H1 (cell line): ENCODE results near the gene DENND1A. TPM values are rescaled to one million over a fixed set of nuclear protein-coding genes. Genes with fewer than 3 reads are reported as not detected.

Experiments
- CTCF ChIA-PET: fragments of 300-600 bp; sonication (Branson Sonifier 250); formaldehyde crosslinking; loops from one replicate; lab custom pipeline; 2021; ENCODE audit not compliant: partially characterized antibody; lab: Charles Lee
- POLR2A ChIA-PET: fragments of 300-600 bp; sonication (Branson Sonifier 250); formaldehyde crosslinking; loops from one replicate; lab custom pipeline; 2021; ENCODE audit warnings: inconsistent platforms; ENCODE audit not compliant: partially characterized antibody; lab: Charles Lee
- DNase-seq, 2 experiments: peaks; one replicate each; pipeline versions ENCODE4 v3.0.0 to v3.0.0-alpha.2; 2010 to 2022; ENCODE audit warnings: low spot score in 2 of 2, low read depth in 1 of 2, mixed read lengths in 1 of 2
- FAIRE-seq: peaks from 2 replicates; lab custom pipeline; 2011; peaks lifted over from hg19 to GRCh38; lab: Jason Lieb, UNC
- H2AFZ ChIP-seq: 2 replicates; pipeline ENCODE4 v1.8.1; 2012; ENCODE audit warnings: low read length, inconsistent platforms
- H2AK5ac ChIP-seq: 2 replicates; pipeline ENCODE4 v1.6.1; 2013; ENCODE audit warnings: low read depth, low read length
- H2BK120ac ChIP-seq: replicated peaks from 2 replicates; pipeline ENCODE3; 2013; ENCODE audit warnings: low read depth, low read length, inconsistent platforms
- H2BK12ac ChIP-seq: 2 replicates; pipeline ENCODE4 v1.6.1; 2013; ENCODE audit warnings: low read depth, low read length
- H2BK15ac ChIP-seq: 2 replicates; pipeline ENCODE4 v1.6.1; 2013; ENCODE audit warnings: low read length
- H2BK20ac ChIP-seq: 2 replicates; pipeline ENCODE4 v1.6.1; 2013; ENCODE audit warnings: low read length
- H2BK5ac ChIP-seq: 2 replicates; pipeline ENCODE4 v1.6.1; 2013; ENCODE audit warnings: low read depth, low read length
- H3K14ac ChIP-seq: 2 replicates; pipeline ENCODE4 v1.6.1; 2013; ENCODE audit warnings: inconsistent platforms; ENCODE audit not compliant: insufficient read length
- H3K18ac ChIP-seq: 2 replicates; pipeline ENCODE4 v1.6.1; 2013; ENCODE audit warnings: low read length; ENCODE audit errors: extremely low read depth
- H3K23ac ChIP-seq: 2 replicates; pipeline ENCODE4 v1.6.1; 2013; ENCODE audit warnings: inconsistent platforms; ENCODE audit not compliant: insufficient read length
- H3K23me2 ChIP-seq: 2 replicates; pipeline ENCODE4 v1.6.1; 2013; ENCODE audit warnings: low read depth, low read length
- H3K27ac ChIP-seq: 2 replicates; pipeline ENCODE4 v1.6.1; 2011; ENCODE audit warnings: low read depth, low read length, inconsistent platforms
- H3K27me3 ChIP-seq, 4 experiments: replicated peaks in 1 of 4; 1 replicate in 1 of 4; 2 replicates in 3 of 4; pipeline versions ENCODE4 v1.6.1 to v1.8.1; 2011 to 2013; ENCODE audit warnings: low read length in 3 of 4, mild to moderate bottlenecking in 3 of 4, inconsistent platforms in 2 of 4, mixed read lengths in 2 of 4, moderate library complexity in 1 of 4; ENCODE audit not compliant: control insufficient read depth in 3 of 4, insufficient read depth in 3 of 4; ENCODE audit errors: extremely low read depth in 1 of 4
- H3K36me3 ChIP-seq, 4 experiments: 2 replicates each; pipeline versions ENCODE4 v1.6.1 to v1.8.1; 2011 to 2013; ENCODE audit warnings: mild to moderate bottlenecking in 4 of 4, low read length in 3 of 4, moderate library complexity in 2 of 4, control low read depth in 1 of 4, inconsistent platforms in 1 of 4; ENCODE audit not compliant: insufficient read depth in 4 of 4, control insufficient read depth in 2 of 4
- H3K4ac ChIP-seq: replicated peaks from 2 replicates; pipeline ENCODE3; 2013; ENCODE audit warnings: low read length, low read depth, mixed read lengths, inconsistent platforms; ENCODE audit not compliant: insufficient read length
- H3K4me1 ChIP-seq, 4 experiments: replicated peaks in 1 of 4; 1 replicate in 1 of 4; 2 replicates in 3 of 4; pipeline versions ENCODE4 v1.6.1 to v1.8.1; 2011 to 2013; ENCODE audit warnings: low read length in 3 of 4, inconsistent platforms in 2 of 4, mixed read lengths in 1 of 4; ENCODE audit not compliant: insufficient read depth in 4 of 4, control insufficient read depth in 3 of 4
- H3K4me2 ChIP-seq, 2 experiments: 2 replicates each; pipeline versions ENCODE4 v1.6.1 to v1.8.1; 2011 to 2013; ENCODE audit warnings: low read depth in 2 of 2, low read length in 2 of 2, control low read depth in 1 of 2, inconsistent platforms in 1 of 2, mild to moderate bottlenecking in 1 of 2; ENCODE audit not compliant: insufficient read depth in 1 of 2
- H3K4me3 ChIP-seq, 4 experiments: fragments of 200-600, 300-600 bp in 1 of 4; sonication (generic), shearing (Covaris generic), sonication (Bioruptor Twin) in 1 of 4; 2 replicates each; pipeline versions ENCODE4 v1.5.1 to v1.8.1; 2011 to 2016; ENCODE audit warnings: low read length in 4 of 4, low read depth in 3 of 4, control low read depth in 2 of 4, inconsistent platforms in 2 of 4, mild to moderate bottlenecking in 2 of 4, mixed read lengths in 1 of 4, moderate library complexity in 1 of 4; ENCODE audit not compliant: insufficient read depth in 2 of 4; ENCODE audit errors: extremely low read depth in 1 of 4
- H3K56ac ChIP-seq: replicated peaks from 2 replicates; pipeline ENCODE3; 2013; ENCODE audit warnings: low read depth, mild to moderate bottlenecking, mixed read lengths, low read length, inconsistent platforms; ENCODE audit not compliant: insufficient read length
- H3K79me1 ChIP-seq: 2 replicates; pipeline ENCODE4 v1.6.1; 2013; ENCODE audit warnings: low read depth, low read length, control low read depth
- H3K79me2 ChIP-seq, 2 experiments: 2 replicates each; pipeline versions ENCODE4 v1.6.1 to v1.8.1; 2012 to 2013; ENCODE audit warnings: low read length in 2 of 2, mild to moderate bottlenecking in 2 of 2, inconsistent platforms in 1 of 2; ENCODE audit not compliant: insufficient read depth in 2 of 2, control insufficient read depth in 1 of 2
- H3K9ac ChIP-seq, 4 experiments: replicated peaks in 1 of 4; 1 replicate in 1 of 4; 2 replicates in 3 of 4; pipeline versions ENCODE4 v1.6.1 to v1.8.1; 2011 to 2013; ENCODE audit warnings: low read depth in 3 of 4, low read length in 3 of 4, control low read depth in 2 of 4, mild to moderate bottlenecking in 2 of 4, moderate library complexity in 2 of 4, inconsistent platforms in 1 of 4; ENCODE audit errors: extremely low read depth in 1 of 4
- H3K9me3 ChIP-seq, 2 experiments: 2 replicates each; pipeline versions ENCODE4 v1.6.1 to v1.8.1; 2012 to 2013; ENCODE audit warnings: mild to moderate bottlenecking in 2 of 2, moderate library complexity in 2 of 2, control low read depth in 1 of 2, inconsistent platforms in 1 of 2, low read depth in 1 of 2, low read length in 1 of 2, mixed read lengths in 1 of 2; ENCODE audit not compliant: insufficient read depth in 2 of 2
- H4K20me1 ChIP-seq, 2 experiments: replicated peaks in 1 of 2; 2 replicates each; pipeline versions ENCODE3 to v1.8.1; 2011 to 2013; ENCODE audit warnings: inconsistent platforms in 2 of 2, low read length in 2 of 2, mild to moderate bottlenecking in 1 of 2; ENCODE audit not compliant: insufficient read depth in 2 of 2, control insufficient read depth in 1 of 2
- H4K5ac ChIP-seq: 2 replicates; pipeline ENCODE4 v1.6.1; 2013; ENCODE audit warnings: low read length, low read depth, mixed read lengths, inconsistent platforms; ENCODE audit not compliant: insufficient read length
- H4K8ac ChIP-seq: 2 replicates; pipeline ENCODE4 v1.8.0; 2013; ENCODE audit warnings: mild to moderate bottlenecking, moderate library complexity, low read length, inconsistent platforms; ENCODE audit not compliant: insufficient read depth; ENCODE audit errors: extremely low read depth
- H4K91ac ChIP-seq: replicated peaks from 2 replicates; pipeline ENCODE3; 2013; ENCODE audit warnings: low read length, mixed read lengths, inconsistent platforms; ENCODE audit not compliant: insufficient read length
- SRF ChIP-seq: IDR thresholded peaks from 2 replicates; pipeline ENCODE4 v1.6.1; 2011; ENCODE audit warnings: mild to moderate bottlenecking, low read depth, low read length, moderate library complexity
- WGBS, 2 experiments: shearing (Covaris generic) in 1 of 2; methylation state at CpG; one replicate each; pipeline versions ENCODE4 v1.1.6 to v1.1.7; 2013 to 2015; ENCODE audit warnings: low lambda C conversion rate in 2 of 2, mixed read lengths in 2 of 2, inconsistent platforms in 1 of 2, low coverage in 1 of 2, missing lambda C conversion rate in 1 of 2; ENCODE audit not compliant: insufficient replicate concordance in 2 of 2, insufficient coverage in 1 of 2, insufficient read length in 1 of 2; ENCODE audit errors: extremely low coverage in 1 of 2, missing lambda C conversion rate in 1 of 2; 5-methylcytosine and 5-hydroxymethylcytosine counted together
- polyA plus RNA-seq, 7 experiments: library from polyadenylated mRNA; depleted of rRNA in 3 of 7; stranded (reverse) in 5 of 7; unstranded in 2 of 7; fragments of >200 nt in 5 of 7; fragments of 200-250 nt in 2 of 7; gene quantifications; 1 replicate in 5 of 7; 2 replicates in 1 of 7; 4 replicates in 1 of 7; pipeline versions ENCODE4 v1.2.1 to v1.2.3, GENCODE V29; 2011 to 2013; ENCODE audit warnings: missing spikeins in 2 of 7, mixed read lengths in 2 of 7
- total RNA-seq: library from RNA; stranded (reverse); fragmentation: NEBNext Ultra II Directional; extraction: Animal tissue kit (Norgen Biotek cat#: 25700); gene quantifications from 2 replicates; pipeline ENCODE4 v1.2.1, GENCODE V29; 2021

Gene DENND1A
- total and polyA plus RNA-seq, 2 of the 8 experiments (the other 6 are each of a cell fraction or from before 2014, with no cell fraction given): 24.1 to 26.4 TPM

- no peak for TF ChIP-seq SRF
- no peak overlapping the region for H3K9ac ChIP-seq
Measured at GRCh38 chr9:123525424-123525823, 404.5 kb downstream of the DENND1A start.

More at GRCh38 chr9:123525424-123525823, 404.5 kb downstream of the DENND1A start:
- Histone ChIP-seq H3K23ac (no peak overlapping the region), H3K9me3 (peaks cover 0 to 3% of the 10 kb centered on the region in 2 experiments; a peak in 1 of 4 replicates), H3K18ac (no peak overlapping the region), H2AK5ac (no peak overlapping the region), H3K4me3 (no peak overlapping the region), H2BK20ac (no peak overlapping the region), H3K27ac (no peak overlapping the region), H3K14ac (no peak overlapping the region), H2BK5ac (no peak overlapping the region), H3K36me3 (no peaks in the 10 kb centered on the region), H3K56ac (no peak overlapping the region), H4K20me1 (peaks cover 0 to 3% of the 10 kb centered on the region in 2 experiments), H3K4me2 (no peak overlapping the region), H2BK120ac (no peak overlapping the region), H2BK15ac (no peak overlapping the region), H4K5ac (no peak overlapping the region), H3K27me3 (no peaks in the 10 kb centered on the region), H3K4ac (no peak overlapping the region), H4K91ac (no peak overlapping the region), H3K4me1 (peaks cover 0 to 2% (median 0%) of the 10 kb centered on the region in 4 experiments; a peak in 1 of 7 replicates), H3K79me2 (no peaks in the 10 kb centered on the region), H3K23me2 (0 out of 2 replicates have a peak, but pooled peaks cover 2% of the 10 kb centered on the region), H2AFZ (no peak overlapping the region), H3K79me1 (no peaks in the 10 kb centered on the region), H2BK12ac (no peak overlapping the region), H4K8ac (no peak overlapping the region)
- WGBS, 2 experiments: 94% methylated on average over 4 of the region's 6 CpGs; no CpG with 5 or more reads in 1 of the 2 experiments
- ChIA-PET POLR2A (no interaction called here), CTCF (interaction anchor here (0.6 to 1.7 kb wide), 4 partner anchors 90 to 608 kb away, joined by 3 to 4 read pairs (median 3); no protein-coding TSS in a partner anchor)
- no peak for FAIRE-seq
- DNase-seq: no peak
